Tibial artery (tissue), 4 donors: ENCODE results near the gene GDF11.

ENCODE experiments used
- DNase-seq, 2 donors: peaks; one replicate each; pipeline ENCODE4 v3.0.0-alpha.2; 2019
- H3K27ac ChIP-seq, 2 donors: fragments of 200-600 bp; sonication (generic) in 1 of 2; 1 replicate in 1 of 2; 2 replicates in 1 of 2; pipeline ENCODE4 v1.5.1; 2018 to 2019; ENCODE audit warnings: mild to moderate bottlenecking in 1 of 2
- H3K27me3 ChIP-seq, 2 donors: fragments of 200-600 bp; sonication (generic) in 1 of 2; one replicate each; pipeline versions ENCODE4 v1.5.1 to v1.6.0; 2016 to 2019
- H3K36me3 ChIP-seq, 3 donors: fragments of 200-600 bp; sonication (generic) in 2 of 3; one replicate each; pipeline ENCODE4 v1.5.1; 2016 to 2019; ENCODE audit warnings: mild to moderate bottlenecking in 2 of 3
- H3K4me1 ChIP-seq, 4 donors: fragments of 200-600 bp; sonication (generic) in 2 of 4; 1 replicate in 3 of 4; 2 replicates in 1 of 4; pipeline ENCODE4 v1.5.1; 2016 to 2019
- H3K4me3 ChIP-seq, 2 donors: fragments of 200-600 bp; sonication (generic) in 1 of 2; 1 replicate in 1 of 2; 2 replicates in 1 of 2; pipeline ENCODE4 v1.5.1; 2018 to 2019; ENCODE audit warnings: mild to moderate bottlenecking in 2 of 2
- H3K9me3 ChIP-seq, 3 donors: fragments of 200-600 bp; sonication (generic) in 1 of 3; one replicate each; pipeline ENCODE4 v1.5.1; 2016 to 2019
- intact Hi-C: fragments of 100-400 bp; cut with DNase I; formaldehyde crosslinking; loops from one replicate; pipeline ENCODE4 v1.15.0; 2023; ENCODE audit warnings: low total_unique reads
- TF ChIP-seq, protein P1 (sequence below), 2 experiments: fragments of 200-600 bp in 1 of 2; fragments of 450-650 bp in 1 of 2; IDR thresholded peaks; one replicate each; pipeline ENCODE4 v1.5.1; 2017 to 2019; ENCODE audit warnings: antibody characterized with exemption in 2 of 2, mild to moderate bottlenecking in 1 of 2, moderate library complexity in 1 of 2

The GDF11 gene

DNA sequence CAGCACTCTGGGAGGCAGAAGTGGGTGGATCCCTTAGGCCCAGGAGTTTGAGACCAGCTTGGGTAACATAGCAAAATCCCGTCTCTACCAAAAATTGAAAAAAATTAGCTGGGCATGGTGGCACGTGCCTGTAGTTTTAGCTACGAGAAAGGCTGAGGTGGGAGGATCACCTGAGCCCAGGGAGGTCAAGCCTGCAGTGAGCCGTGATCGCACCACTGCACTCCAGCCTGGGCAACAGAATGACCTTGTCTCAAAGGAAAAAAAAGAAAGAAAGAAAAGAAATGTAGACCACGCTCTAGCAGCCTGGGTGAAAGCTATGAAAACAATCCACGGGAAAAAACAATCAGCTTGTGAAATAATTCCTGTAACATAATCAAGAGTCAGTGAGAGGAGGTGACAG lies 45.6 kb downstream of the GDF11 start:
- Histone ChIP-seq H3K27ac (no peak overlapping the region), H3K4me3 (no peak overlapping the region), H3K27me3 (no peaks in the 10 kb centered on the region), H3K36me3 (peaks cover 58 to 93% (median 70%) of the 10 kb centered on the region in 3 donors), H3K4me1 (no peaks in the 10 kb centered on the region), H3K9me3 (no peaks in the 10 kb centered on the region)
- intact Hi-C loops: no loop called here
- TF ChIP-seq, protein P1, sequence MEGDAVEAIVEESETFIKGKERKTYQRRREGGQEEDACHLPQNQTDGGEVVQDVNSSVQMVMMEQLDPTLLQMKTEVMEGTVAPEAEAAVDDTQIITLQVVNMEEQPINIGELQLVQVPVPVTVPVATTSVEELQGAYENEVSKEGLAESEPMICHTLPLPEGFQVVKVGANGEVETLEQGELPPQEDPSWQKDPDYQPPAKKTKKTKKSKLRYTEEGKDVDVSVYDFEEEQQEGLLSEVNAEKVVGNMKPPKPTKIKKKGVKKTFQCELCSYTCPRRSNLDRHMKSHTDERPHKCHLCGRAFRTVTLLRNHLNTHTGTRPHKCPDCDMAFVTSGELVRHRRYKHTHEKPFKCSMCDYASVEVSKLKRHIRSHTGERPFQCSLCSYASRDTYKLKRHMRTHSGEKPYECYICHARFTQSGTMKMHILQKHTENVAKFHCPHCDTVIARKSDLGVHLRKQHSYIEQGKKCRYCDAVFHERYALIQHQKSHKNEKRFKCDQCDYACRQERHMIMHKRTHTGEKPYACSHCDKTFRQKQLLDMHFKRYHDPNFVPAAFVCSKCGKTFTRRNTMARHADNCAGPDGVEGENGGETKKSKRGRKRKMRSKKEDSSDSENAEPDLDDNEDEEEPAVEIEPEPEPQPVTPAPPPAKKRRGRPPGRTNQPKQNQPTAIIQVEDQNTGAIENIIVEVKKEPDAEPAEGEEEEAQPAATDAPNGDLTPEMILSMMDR (IDR thresholded peaks at IDR 0.05): no peak
- DNase-seq: no peak

GRCh38 chr12:55789171-55789570 lies 46.2 kb downstream of the GDF11 start:
- Histone ChIP-seq H3K36me3 (peaks cover 58 to 93% (median 71%) of the 10 kb centered on the region in 3 donors), H3K4me3 (no peak overlapping the region), H3K4me1 (no peaks in the 10 kb centered on the region), H3K9me3 (no peaks in the 10 kb centered on the region), H3K27ac (no peak overlapping the region), H3K27me3 (no peaks in the 10 kb centered on the region)
- DNase-seq: no peak
- TF ChIP-seq, protein P1 (IDR thresholded peaks at IDR 0.05): no peak
- intact Hi-C loops: no loop called here

DNA sequence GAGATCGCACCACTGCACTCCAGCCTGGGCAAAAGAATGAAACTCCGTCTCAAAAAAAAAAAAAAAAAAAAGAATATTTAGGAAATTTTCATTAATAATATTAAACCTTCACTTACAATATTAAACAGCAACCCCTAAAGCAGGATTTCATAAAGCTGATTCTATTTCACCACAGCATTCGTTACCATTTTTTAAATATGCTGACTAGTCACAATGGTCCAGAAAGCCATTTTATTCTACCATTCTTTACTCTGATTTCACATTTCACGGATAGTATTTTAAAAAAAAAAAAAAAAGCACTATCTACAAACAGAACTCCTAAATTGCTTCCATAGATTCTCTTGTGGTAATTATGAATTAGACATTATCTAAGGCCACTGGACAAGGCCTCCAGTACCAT lies 47.0 kb downstream of the GDF11 start:
- H3K27ac ChIP-seq: no peak overlapping the region
- no peak overlapping the region for H3K4me3 ChIP-seq
- no peaks in the 10 kb centered on the region for H3K9me3 ChIP-seq
- no peak for DNase-seq
- no peaks in the 10 kb centered on the region for H3K27me3 ChIP-seq
- H3K36me3 ChIP-seq: peaks cover 59 to 93% (median 71%) of the 10 kb centered on the region in 3 donors
- H3K4me1 ChIP-seq: no peaks in the 10 kb centered on the region
- TF ChIP-seq, protein P1 (IDR thresholded peaks at IDR 0.05): no peak
- intact Hi-C loops: no loop called here

DNA sequence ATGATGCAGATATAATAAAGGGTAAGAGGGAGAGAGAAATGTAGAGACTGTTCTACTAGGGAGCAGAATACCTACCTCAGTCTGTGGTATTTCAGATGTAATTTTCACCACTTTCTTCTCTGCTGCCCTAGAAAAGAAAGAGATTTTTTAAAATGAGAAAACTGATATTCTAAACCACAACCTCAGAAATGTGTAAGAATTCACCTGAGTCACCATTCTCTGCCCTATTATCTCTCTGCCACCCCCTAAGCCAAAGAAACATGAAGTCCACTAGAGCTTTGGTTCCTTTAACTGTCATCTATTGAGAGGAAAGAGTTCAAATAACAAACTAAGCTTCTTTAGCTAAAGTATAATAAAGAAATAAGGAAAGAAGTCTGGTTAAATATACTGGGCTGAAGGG lies 53.0 kb downstream of the GDF11 start:
- no peak overlapping the region for H3K27ac ChIP-seq
- peaks cover 58 to 85% (median 65%) of the 10 kb centered on the region in 3 donors for H3K36me3 ChIP-seq
- H3K9me3 ChIP-seq: no peaks in the 10 kb centered on the region
- intact Hi-C loops: no loop called here
- DNase-seq: no peak
- H3K4me1 ChIP-seq: no peaks in the 10 kb centered on the region
- no peak overlapping the region for H3K4me3 ChIP-seq
- TF ChIP-seq, protein P1 (IDR thresholded peaks at IDR 0.05): no peak
- H3K27me3 ChIP-seq: no peaks in the 10 kb centered on the region

GRCh38 chr12:55797068-55797467 lies 54.1 kb downstream of the GDF11 start:
- TF ChIP-seq, protein P1 (IDR thresholded peaks at IDR 0.05): peak in 1 of 2 experiments; percentile 21
- Histone ChIP-seq H3K27ac (no peak overlapping the region), H3K4me3 (no peak overlapping the region), H3K9me3 (no peaks in the 10 kb centered on the region), H3K27me3 (no peaks in the 10 kb centered on the region), H3K36me3 (peaks cover 70 to 89% (median 77%) of the 10 kb centered on the region in 3 donors), H3K4me1 (no peaks in the 10 kb centered on the region)
- intact Hi-C loops: no loop called here
- no peak for DNase-seq

DNA sequence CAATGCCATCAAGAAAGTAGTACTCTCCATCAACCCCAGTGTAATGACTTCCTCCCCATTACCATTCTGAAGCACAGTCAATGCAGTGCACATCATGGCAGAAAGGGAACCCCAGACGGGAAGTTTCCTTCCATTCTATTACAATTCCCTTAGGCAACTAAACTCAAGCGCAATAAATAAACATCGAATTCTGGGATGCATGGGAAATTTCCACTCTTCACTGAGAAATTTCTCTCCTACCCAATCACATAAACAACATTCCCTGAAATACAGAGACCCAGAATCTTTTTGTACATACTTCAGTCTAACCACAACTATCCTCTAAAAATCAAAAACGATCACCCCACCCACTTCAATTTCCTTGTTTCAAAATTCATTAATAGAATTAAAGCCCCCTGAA lies 54.6 kb downstream of the GDF11 start:
- TF ChIP-seq, protein P1 (IDR thresholded peaks at IDR 0.05): no peak
- intact Hi-C loops: no loop called here
- no peak for DNase-seq

More for the DNA sequence above, 54.6 kb downstream of the GDF11 start:
- Histone ChIP-seq H3K9me3 (no peaks in the 10 kb centered on the region), H3K36me3 (peaks cover 71 to 85% (median 78%) of the 10 kb centered on the region in 3 donors), H3K27ac (no peak overlapping the region), H3K4me1 (no peaks in the 10 kb centered on the region), H3K4me3 (no peak overlapping the region), H3K27me3 (no peaks in the 10 kb centered on the region)
